HG02571 (cell line): Measurements from ENCODE around the gene MAPT.
"Not testable (repeated sequence)": the region's sequence is repeated elsewhere in the genome, so short reads cannot be mapped to it uniquely, and the experiment has no call there.

ENCODE experiments used
- ATAC-seq: cut with Tn5 transposase; IDR thresholded peaks from one replicate; pipeline ENCODE4 v1.9.1; 2021; ENCODE audit warnings: mild to moderate bottlenecking, moderate library complexity; ENCODE audit not compliant: unreplicated experiment

MAPT gene

GRCh38 chr17:46002311-46002972 lies 108.1 kb downstream of the MAPT start:
- no peak for ATAC-seq

GRCh38 chr17:46002973-46003316 lies 108.6 kb downstream of the MAPT start:
- ATAC-seq, result no peak

- no peak for ATAC-seq
Measured at GRCh38 chr17:46003907-46004748, 109.8 kb downstream of the MAPT start.

- ATAC-seq, result not testable (repeated sequence)
Measured at GRCh38 chr17:46006082-46006481, 111.7 kb downstream of the MAPT start.

GRCh38 chr17:46007461-46007965 lies 113.2 kb downstream of the MAPT start:
- no peak for ATAC-seq

- no peak for ATAC-seq
Measured at GRCh38 chr17:46008591-46008990, 114.2 kb downstream of the MAPT start.

GRCh38 chr17:46009681-46010596 lies 115.6 kb downstream of the MAPT start:
- ATAC-seq, result no peak

- no peak for ATAC-seq
Measured at GRCh38 chr17:46010597-46011186, 116.3 kb downstream of the MAPT start.

GRCh38 chr17:46011711-46012505 lies 117.6 kb downstream of the MAPT start:
- no peak for ATAC-seq

GRCh38 chr17:46012506-46013079 lies 118.2 kb downstream of the MAPT start:
- no peak for ATAC-seq

GRCh38 chr17:46013127-46013501 lies 118.8 kb downstream of the MAPT start:
- no peak for ATAC-seq

GRCh38 chr17:46013502-46014165 lies 119.3 kb downstream of the MAPT start:
- ATAC-seq, result no peak

GRCh38 chr17:46019408-46019925 lies 125.1 kb downstream of the MAPT start:
- not testable (repeated sequence) for ATAC-seq

GRCh38 chr17:46020023-46020761 lies 125.8 kb downstream of the MAPT start:
- no peak for ATAC-seq

- no peak for ATAC-seq
Measured at GRCh38 chr17:46020998-46021397, 126.6 kb downstream of the MAPT start.

- ATAC-seq, result not testable (repeated sequence)
Measured at GRCh38 chr17:46023366-46023765, 129.0 kb downstream of the MAPT start.

GRCh38 chr17:46023783-46024388 lies 129.5 kb downstream of the MAPT start:
- ATAC-seq, result no peak

- no peak for ATAC-seq
Measured at GRCh38 chr17:46024590-46024989, 130.2 kb downstream of the MAPT start.
